K562 (cell line): Measurements from ENCODE around the gene ATIC. TPM values are rescaled to one million over a fixed set of nuclear protein-coding genes. Genes with fewer than 3 reads are reported as not detected.

Source experiments
- ATF3 ChIP-seq, 2 experiments: fragments of 450-650 bp in 1 of 2; sonication (generic) in 1 of 2; formaldehyde crosslinking in 1 of 2; IDR thresholded peaks in 1 of 2; conservative IDR thresholded peaks in 1 of 2; 2 replicates each; pipeline versions ENCODE4 v1.6.1 to v1.8.1; 2016 to 2023; ENCODE audit warnings: mild to moderate bottlenecking in 2 of 2, moderate library complexity in 2 of 2, inconsistent platforms in 1 of 2, missing genetic modification reagents in 1 of 2
- CBFA2T2 ChIP-seq: fragments of 450-650 bp; conservative IDR thresholded peaks from 2 replicates; pipeline ENCODE4 v1.6.1; 2017; ENCODE audit warnings: mild to moderate bottlenecking
- CREM ChIP-seq: IDR thresholded peaks from 2 replicates; pipeline ENCODE4 v1.6.1; 2014; ENCODE audit warnings: antibody characterized with exemption, low read depth
- DPF2 ChIP-seq: fragments of 450-650 bp; IDR thresholded peaks from 2 replicates; pipeline ENCODE4 v1.6.1; 2016
- EGR1 ChIP-seq: fragments of 450-650 bp; conservative IDR thresholded peaks from 2 replicates; pipeline ENCODE4 v1.6.1; 2017; ENCODE audit warnings: mild to moderate bottlenecking
- HDGF ChIP-seq: fragments of 450-650 bp; IDR thresholded peaks from 2 replicates; pipeline ENCODE4 v1.6.1; 2016
- HMG20B ChIP-seq: fragments of 250-450 bp; sonication (Bioruptor Pico); IDR thresholded peaks from 2 replicates; pipeline ENCODE4 v1.5.0; 2021; ENCODE audit warnings: mild to moderate bottlenecking
- ILK ChIP-seq: fragments of 450-650 bp; IDR thresholded peaks from 2 replicates; pipeline ENCODE4 v1.6.1; 2016; ENCODE audit warnings: missing genetic modification characterization, low read depth, mild to moderate bottlenecking, missing compliant biosample characterization, moderate library complexity, borderline replicate concordance
- JUND ChIP-seq, 2 experiments: IDR thresholded peaks; 2 replicates in 1 of 2; 3 replicates in 1 of 2; pipeline ENCODE4 v1.6.1; 2011; ENCODE audit warnings: borderline replicate concordance in 2 of 2, low read depth in 2 of 2, low read length in 2 of 2, improper control_type of control experiment in 1 of 2, missing biosample characterization in 1 of 2, missing genetic modification characterization in 1 of 2, missing genetic modification reagents in 1 of 2
- NR2C1 ChIP-seq, 2 experiments: fragments of 450-650 bp; IDR thresholded peaks; 2 replicates each; pipeline ENCODE4 v1.6.1; 2017; ENCODE audit warnings: mild to moderate bottlenecking in 2 of 2, antibody characterized with exemption in 1 of 2, inconsistent platforms in 1 of 2, missing compliant biosample characterization in 1 of 2, missing genetic modification characterization in 1 of 2
- NR2C2 ChIP-seq, 2 experiments: fragments of 200-800 bp in 1 of 2; sonication (Bioruptor generic) in 1 of 2; sonication (generic) in 1 of 2; formaldehyde crosslinking in 1 of 2; IDR thresholded peaks; 2 replicates each; pipeline versions ENCODE4 v1.6.1 to v1.8.0; 2016 to 2022; ENCODE audit warnings: mild to moderate bottlenecking in 1 of 2, missing compliant biosample characterization in 1 of 2, missing genetic modification characterization in 1 of 2, missing genetic modification reagents in 1 of 2
- POLR2G ChIP-seq: fragments of 200-400 bp; formaldehyde crosslinking; IDR thresholded peaks from 2 replicates; pipeline ENCODE4 v1.6.1; 2017; ENCODE audit warnings: low read depth, mild to moderate bottlenecking, antibody characterized with exemption, low read length, moderate library complexity
- SMARCA4 ChIP-seq: fragments of 450-650 bp; IDR thresholded peaks from 2 replicates; pipeline ENCODE4 v1.6.1; 2016
- SP1 ChIP-seq: sonication (generic); formaldehyde crosslinking; IDR thresholded peaks from 2 replicates; pipeline ENCODE4 v1.8.1; 2022; ENCODE audit warnings: mild to moderate bottlenecking, missing genetic modification reagents
- TCF7 ChIP-seq: sonication (generic); IDR thresholded peaks from 2 replicates; pipeline ENCODE4 v1.6.1; 2016; ENCODE audit warnings: antibody characterized with exemption, borderline replicate concordance
- TGIF2 ChIP-seq: sonication (generic); formaldehyde crosslinking; IDR thresholded peaks from 2 replicates; pipeline ENCODE4 v1.8.1; 2022; ENCODE audit warnings: mild to moderate bottlenecking, missing genetic modification reagents, moderate library complexity
- USF2 ChIP-seq: sonication (generic); formaldehyde crosslinking; IDR thresholded peaks from 2 replicates; pipeline ENCODE4 v1.5.0; 2020; ENCODE audit warnings: missing genetic modification reagents
- ZKSCAN1 ChIP-seq: fragments of 150-350 bp; IDR thresholded peaks from 2 replicates; pipeline ENCODE4 v1.6.1; 2016; ENCODE audit warnings: low read depth, low read length
- ZNF124 ChIP-seq: sonication (generic); formaldehyde crosslinking; IDR thresholded peaks from 2 replicates; pipeline ENCODE4 v1.8.1; 2022; ENCODE audit warnings: missing genetic modification reagents
- ZNF23 ChIP-seq: fragments of 250-450 bp; sonication (Bioruptor Pico); IDR thresholded peaks from 2 replicates; pipeline ENCODE4 v1.4.0; 2020; ENCODE audit warnings: mild to moderate bottlenecking
- ZNF655 ChIP-seq: fragments of 250-450 bp; sonication (Bioruptor Pico); IDR thresholded peaks from 2 replicates; pipeline ENCODE4 v1.5.0; 2021
- ZNF764 ChIP-seq: fragments of 250-450 bp; sonication (Bioruptor Pico); IDR thresholded peaks from 2 replicates; pipeline ENCODE4 v1.4.0; 2020; ENCODE audit warnings: low read depth, mild to moderate bottlenecking, moderate library complexity
- polyA plus RNA-seq, 8 experiments: library from polyadenylated mRNA; depleted of rRNA in 4 of 8; stranded (reverse) in 5 of 8; unstranded in 3 of 8; fragments of >200 nt; fragmentation: Nextera tagmentation in 2 of 8; fragmentation: Illumina TruSeq in 1 of 8; extraction: Ambion mirVana in 2 of 8; extraction: Trizol in 1 of 8; gene quantifications; 2 replicates each; pipeline versions ENCODE4 v1.2.1 to v1.2.3, GENCODE V29; 2011 to 2014; ENCODE audit warnings: inconsistent platforms in 1 of 8, missing spikeins in 1 of 8
- total RNA-seq, 7 experiments: library from RNA; depleted of rRNA in 6 of 7; stranded (reverse); fragments of >200 nt in 6 of 7; fragmentation: Illumina TruSeq in 2 of 7; extraction: Trizol in 2 of 7; gene quantifications; 2 replicates each; pipeline versions ENCODE4 v1.2.1 to v1.2.3, GENCODE V29; 2011 to 2021; ENCODE audit warnings: low replicate concordance in 1 of 7
- TF ChIP-seq, protein P1 (sequence below): fragments of 450-650 bp; formaldehyde crosslinking; IDR thresholded peaks from 2 replicates; pipeline ENCODE4 v1.4.0; 2022; ENCODE audit warnings: missing genetic modification characterization
- TF ChIP-seq, protein P2 (sequence below): sonication (generic); formaldehyde crosslinking; IDR thresholded peaks from 2 replicates; pipeline ENCODE4 v1.8.1; 2023; ENCODE audit warnings: mild to moderate bottlenecking, missing genetic modification reagents, moderate library complexity

The ATIC gene
- total and polyA plus RNA-seq, 9 of the 15 experiments (the other 6 are each of a cell fraction or from before 2014, with no cell fraction given) = 45.6 to 480 (median 212) TPM

- TF ChIP-seq EGR1 (peak; percentile 76), ATF3 (IDR thresholded peaks at IDR 0.05) (peak; percentile 72), ATF3 (CRISPR knock-in tag; conservative IDR thresholded peaks at IDR 0.05) (no peak), ILK (no peak), DPF2 (peak; percentile 83), NR2C1 (IDR thresholded peaks at IDR 0.05) (no peak), NR2C1 (tag; IDR thresholded peaks at IDR 0.05) (0 out of 2 replicates have a peak, but pooled peaks have one; percentile 11), SMARCA4 (peak; percentile 68; the same call in 1 of the 2 replicates), CREM (0 out of 2 replicates have a peak, but pooled peaks have one; percentile 15), ZNF124 (CRISPR knock-in tag) (no peak), ZNF23 (CRISPR knock-in tag) (no peak), ZNF764 (CRISPR knock-in tag) (no peak), USF2 (CRISPR knock-in tag) (no peak), HDGF (no peak), NR2C2 (CRISPR knock-in tag; IDR thresholded peaks at IDR 0.05) (no peak), NR2C2 (tag; IDR thresholded peaks at IDR 0.05) (0 out of 2 replicates have a peak, but pooled peaks have one; percentile 15), CBFA2T2 (no peak), SP1 (CRISPR knock-in tag) (no peak), TGIF2 (CRISPR knock-in tag) (no peak), JUND (IDR thresholded peaks at IDR 0.05; ENCODE audit: borderline replicate concordance, low read depth, low read length) (peak; percentile 89), JUND (tag; IDR thresholded peaks at IDR 0.05; ENCODE audit: borderline replicate concordance, low read depth, low read length) (peak; percentile 69; the same call in 1 of the 3 replicates), HMG20B (no peak), TCF7 (no peak), ZNF655 (CRISPR knock-in tag) (no peak), ZKSCAN1 (no peak), POLR2G (no peak)
- TF ChIP-seq, protein P1, sequence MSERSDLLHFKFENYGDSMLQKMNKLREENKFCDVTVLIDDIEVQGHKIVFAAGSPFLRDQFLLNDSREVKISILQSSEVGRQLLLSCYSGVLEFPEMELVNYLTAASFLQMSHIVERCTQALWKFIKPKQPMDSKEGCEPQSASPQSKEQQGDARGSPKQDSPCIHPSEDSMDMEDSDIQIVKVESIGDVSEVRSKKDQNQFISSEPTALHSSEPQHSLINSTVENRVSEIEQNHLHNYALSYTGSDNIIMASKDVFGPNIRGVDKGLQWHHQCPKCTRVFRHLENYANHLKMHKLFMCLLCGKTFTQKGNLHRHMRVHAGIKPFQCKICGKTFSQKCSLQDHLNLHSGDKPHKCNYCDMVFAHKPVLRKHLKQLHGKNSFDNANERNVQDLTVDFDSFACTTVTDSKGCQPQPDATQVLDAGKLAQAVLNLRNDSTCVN = no peak
- TF ChIP-seq, protein P2, sequence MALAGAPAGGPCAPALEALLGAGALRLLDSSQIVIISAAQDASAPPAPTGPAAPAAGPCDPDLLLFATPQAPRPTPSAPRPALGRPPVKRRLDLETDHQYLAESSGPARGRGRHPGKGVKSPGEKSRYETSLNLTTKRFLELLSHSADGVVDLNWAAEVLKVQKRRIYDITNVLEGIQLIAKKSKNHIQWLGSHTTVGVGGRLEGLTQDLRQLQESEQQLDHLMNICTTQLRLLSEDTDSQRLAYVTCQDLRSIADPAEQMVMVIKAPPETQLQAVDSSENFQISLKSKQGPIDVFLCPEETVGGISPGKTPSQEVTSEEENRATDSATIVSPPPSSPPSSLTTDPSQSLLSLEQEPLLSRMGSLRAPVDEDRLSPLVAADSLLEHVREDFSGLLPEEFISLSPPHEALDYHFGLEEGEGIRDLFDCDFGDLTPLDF (CRISPR knock-in tag) = no peak
Observed at GRCh38 chr2:215277944-215278343, 33.9 kb upstream of the ATIC start (continued).
